ENCODE results near the gene PPP1R12C.
"Not testable (repeated sequence)": the region's sequence is repeated elsewhere in the genome, so short reads cannot be mapped to it uniquely, and the experiment has no call there.

The PPP1R12C gene

DNA sequence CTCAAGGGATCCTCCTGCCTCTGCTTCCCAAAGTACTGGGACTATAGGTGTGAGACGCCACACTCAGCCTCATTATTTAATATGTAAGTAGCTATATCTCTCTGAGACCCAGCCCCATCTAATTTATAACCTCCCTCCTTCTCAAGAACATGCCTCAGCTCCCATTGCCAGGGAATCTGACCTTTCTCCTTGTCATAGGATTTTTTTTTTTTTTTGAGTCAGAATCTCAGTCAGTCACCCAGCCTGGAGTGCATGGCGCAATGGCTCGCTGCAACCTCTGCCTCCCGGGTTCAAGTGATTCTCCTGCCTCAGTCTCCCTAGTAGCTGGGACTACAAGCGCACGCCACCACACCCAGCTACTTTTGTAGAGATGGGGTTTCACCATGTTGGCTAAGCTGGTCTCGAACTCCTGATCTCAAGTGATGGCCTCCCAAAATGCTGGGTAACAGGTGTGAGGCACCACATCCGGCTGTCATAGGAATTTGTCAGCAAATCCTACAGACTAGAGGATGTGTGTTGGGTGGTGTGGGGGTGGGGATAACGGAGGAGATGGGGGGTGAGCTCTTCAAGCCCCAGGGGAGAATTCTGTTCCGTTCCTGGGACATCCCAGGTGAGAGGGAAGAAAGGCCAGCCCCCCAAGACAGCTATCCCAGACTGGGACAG, 46.8 kb downstream of the PPP1R12C start:
- no peak for DNase-seq

DNA sequence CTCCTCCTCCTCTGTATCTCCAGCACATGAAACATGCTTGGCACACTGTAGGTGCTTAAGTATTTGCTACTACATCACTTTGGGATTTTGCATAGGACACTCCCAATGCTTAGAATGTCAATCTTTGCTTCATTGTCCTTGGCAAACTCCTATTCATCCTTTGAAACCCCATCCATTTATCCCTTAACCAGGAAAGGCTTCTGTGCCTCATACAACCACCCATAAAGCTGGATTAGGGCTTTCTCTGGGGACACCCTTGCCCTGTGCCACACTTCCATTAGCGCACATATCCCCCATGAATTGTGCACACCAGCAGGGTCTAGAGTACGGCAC, 47.6 kb downstream of the PPP1R12C start:
- DNase-seq: no peak

DNA sequence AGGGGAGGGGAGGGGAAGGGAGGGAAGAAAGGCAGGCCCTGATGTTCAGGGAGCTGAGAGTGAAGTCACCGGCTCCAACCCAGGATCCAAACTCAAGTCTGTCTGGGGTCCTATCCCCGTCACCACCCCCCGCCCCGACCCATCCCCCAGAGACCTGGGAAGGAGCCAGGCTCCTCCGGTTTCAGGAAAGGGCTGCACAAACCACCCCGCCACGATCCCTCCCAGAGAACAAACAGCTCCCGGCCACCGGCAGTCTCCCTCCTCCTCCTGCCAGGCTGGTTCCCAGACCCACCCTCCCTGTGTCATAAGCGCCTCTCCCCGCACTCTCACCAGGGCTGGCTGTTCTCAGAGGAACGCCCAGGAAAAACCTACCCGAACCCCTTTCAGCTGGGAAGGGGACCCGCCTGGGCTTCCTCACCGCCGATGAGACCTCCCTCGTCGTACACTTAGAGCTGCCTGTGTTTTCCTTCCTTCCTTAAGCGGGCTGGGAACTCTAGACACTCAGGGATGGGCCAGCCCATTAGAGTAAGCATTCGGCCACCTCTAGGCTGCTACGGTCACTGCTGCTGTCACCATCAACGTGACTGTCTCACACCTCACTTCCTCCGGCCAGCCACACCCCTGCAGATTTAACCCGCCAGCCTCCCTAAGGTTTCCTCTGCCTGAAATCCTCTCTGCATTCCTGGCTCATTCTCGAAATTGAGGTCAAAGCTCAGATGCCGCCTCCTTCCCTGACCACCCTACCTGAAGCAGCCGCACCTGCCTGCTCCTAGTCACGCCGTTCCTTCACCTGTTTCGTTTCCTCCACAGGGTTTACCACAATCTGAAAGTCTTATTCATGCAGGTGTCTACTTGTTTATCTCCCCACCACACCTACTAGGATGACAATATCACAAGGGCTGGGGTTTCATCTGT, 48.2 kb downstream of the PPP1R12C start:
- no peak for DNase-seq

DNA sequence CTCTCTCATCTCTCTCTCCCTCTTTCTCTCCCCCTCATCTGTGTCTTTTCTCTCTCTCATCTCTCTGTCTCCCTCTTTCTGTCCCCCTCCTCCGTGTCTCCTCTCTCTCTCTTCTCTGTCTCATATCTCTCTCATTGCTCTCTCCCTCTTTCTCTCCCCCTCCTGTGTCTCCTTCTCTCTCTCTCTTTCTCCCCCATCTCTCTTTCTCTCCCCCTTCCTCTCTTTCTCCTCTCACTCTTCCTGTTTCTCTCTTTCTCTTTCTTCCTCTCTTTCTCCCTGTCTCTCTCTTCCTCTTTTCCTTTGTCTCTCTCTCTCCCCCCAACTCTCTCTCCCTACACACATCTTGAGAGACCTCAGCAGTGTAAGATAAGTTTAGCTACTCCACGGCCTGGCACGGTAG, 49.6 kb downstream of the PPP1R12C start:
- DNase-seq: no peak

DNA sequence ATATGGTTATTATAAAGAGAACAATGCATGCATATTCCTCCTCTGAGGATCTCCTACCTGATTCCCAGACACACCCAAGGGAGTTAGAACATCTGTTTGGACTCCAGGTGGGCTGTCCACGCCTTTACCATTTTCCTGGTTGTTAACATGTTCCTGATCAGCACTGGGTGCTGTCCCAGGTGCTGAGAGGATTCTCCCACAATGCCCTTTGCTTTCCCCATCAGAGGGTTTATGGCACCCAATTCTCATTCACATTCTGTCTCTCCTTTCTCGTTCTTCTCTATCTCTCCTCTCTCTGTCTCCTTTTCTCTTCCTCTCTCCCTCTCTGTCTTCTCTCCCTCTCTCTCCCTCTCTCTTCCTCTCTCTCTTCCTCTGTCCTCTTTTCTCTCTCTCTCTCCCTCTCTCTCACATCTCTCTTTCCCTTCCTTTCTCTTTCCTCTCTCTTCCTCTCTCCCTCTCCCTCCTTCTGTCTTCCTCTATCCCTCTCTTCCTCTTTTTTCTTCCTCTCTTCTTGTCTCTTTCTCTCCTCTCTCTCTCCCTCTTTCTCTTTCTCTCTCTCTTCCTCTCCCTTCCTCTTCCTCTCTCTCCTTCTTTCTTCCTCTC, 51.2 kb downstream of the PPP1R12C start:
- no peak for DNase-seq

DNA sequence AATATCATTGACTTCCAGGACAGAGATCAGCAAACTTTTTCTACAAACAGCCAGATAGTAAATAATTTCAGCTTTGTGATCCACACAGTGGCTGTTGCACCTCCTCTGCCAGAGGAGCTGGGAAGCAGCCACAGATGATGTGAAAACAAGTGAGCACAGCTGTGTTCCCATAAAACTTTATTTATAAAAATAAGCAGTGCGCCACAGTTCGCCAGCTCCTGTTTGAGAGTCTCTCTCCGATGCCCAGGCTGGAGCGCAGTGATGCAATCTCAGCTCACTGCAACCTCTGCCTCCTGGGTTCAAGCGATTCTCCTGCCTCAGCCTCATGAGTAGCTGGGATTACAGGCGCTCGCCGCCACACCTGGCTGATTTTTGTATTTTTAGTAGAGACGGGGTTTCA, 51.9 kb downstream of the PPP1R12C start:
- not testable (repeated sequence) for DNase-seq

DNA sequence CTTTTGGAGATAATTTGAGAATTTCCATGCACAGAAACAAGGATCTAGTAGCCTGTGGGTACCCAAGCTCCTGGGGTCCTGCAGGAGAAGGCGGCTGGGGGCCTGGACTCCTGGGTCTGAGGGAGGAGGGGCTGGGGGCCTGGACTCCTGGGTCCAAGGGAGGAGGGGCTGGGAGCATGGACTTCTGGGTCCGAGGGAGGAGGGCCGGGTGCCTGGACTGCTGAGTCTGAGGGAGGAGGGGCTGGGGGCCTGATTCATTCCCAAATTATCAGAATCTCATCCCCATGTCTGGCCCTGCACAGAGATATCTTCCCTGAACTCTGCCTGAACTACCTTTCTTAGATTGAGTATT, 54.0 kb downstream of the PPP1R12C start:
- DNase-seq: no peak

DNA sequence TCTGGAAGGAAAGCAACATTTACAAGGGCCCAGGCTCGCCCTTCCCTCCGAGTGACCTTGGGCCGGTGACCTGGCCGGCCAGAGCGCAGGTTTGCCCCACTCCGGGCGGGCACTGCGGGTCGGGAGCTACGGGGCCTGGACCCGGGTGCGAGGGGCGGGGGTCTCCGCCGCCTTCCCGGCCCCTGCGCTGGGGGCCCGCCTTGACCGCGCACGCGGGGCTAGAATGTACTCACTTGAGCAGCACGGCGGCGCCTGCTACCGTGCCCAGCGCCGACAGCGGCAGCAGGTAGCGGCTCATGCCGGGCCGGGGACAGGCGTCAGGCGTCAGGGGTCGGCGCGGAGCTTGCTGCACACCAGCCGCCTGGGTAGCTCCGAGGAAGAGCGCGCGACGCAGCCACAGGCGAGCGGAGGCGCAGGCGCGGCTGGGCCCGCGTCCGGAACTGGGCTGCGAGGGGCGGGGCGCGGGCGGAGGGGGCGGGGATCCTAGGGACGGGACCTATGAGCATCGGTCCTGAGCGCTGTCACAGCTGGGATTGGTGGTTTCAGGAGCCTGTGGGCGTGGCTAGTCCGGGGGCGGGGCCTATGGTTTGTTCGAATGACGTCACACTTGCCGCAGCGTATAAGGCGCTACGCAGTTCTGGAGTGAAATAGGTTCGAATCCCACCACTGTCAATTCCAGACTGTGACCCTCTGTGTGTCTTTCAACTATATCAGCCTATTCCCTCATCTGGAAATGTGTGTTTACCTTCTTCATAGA, 54.5 kb downstream of the PPP1R12C start, which contains the start of gene RDH13:
TSS of gene RDH13 (minus strand) at position 414 of the 757 bp plus-strand sequence. CDS start at position 298, 116 bp downstream.
- DNase-seq: peak; percentile 99

DNA sequence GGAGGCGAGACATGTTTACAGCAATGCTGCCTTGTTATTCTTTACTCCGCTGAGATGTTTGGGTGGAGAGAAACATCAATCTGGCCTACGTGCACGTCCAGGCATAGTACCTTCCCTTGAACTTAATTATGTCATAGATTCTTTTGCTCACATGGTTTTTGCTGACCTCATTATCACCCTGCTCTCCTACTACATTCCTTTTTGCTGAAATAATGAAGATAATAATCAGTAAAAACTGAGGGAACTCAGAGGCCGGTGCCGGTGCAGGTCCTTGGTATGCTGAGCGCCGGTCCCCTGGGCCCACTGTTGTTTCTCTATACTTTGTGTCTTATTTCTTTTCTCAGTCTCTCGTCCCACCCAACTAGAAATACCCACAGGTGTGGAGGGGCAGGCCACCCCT, 57.1 kb downstream of the PPP1R12C start:
- not testable (repeated sequence) for DNase-seq

DNA sequence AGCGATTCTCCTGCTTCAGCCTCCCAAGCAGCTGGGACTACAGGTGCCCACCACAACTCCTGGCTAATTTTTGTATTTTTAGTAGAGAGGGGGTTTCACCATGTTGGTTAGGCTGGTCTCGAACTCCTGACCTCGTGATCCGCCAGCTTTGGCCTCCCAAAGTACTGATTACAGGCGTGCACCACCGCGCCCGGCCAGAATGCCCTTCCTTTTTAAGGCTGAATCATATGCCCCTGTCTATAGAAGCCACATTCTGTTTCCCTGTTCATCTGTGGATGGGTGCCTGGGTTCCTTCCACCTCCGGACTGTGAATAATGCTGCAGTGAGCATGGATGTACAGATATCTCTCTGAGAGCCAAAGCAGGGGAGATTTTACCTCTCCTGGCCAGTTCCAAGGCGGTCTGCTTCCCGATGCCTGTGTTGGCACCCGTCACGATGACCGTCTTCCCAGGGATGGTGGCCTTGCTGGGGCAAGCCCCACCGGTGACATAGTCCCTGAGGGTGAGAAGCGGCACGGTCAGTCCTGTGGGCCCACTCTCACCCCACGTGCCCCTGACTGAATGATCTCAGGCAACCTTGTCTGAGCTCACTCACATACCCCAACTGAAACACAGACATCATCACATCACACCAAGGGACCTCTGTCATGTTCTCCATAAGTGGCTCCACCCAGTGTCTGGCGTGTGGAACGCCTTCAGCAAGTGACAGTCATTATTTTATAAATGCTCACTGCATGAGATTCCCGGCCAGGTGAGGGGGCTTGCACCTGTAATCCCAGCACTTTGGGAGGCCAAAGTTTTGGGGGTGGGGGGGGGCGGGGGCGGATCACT, 58.4 kb downstream of the PPP1R12C start:
- no peak for DNase-seq

DNA sequence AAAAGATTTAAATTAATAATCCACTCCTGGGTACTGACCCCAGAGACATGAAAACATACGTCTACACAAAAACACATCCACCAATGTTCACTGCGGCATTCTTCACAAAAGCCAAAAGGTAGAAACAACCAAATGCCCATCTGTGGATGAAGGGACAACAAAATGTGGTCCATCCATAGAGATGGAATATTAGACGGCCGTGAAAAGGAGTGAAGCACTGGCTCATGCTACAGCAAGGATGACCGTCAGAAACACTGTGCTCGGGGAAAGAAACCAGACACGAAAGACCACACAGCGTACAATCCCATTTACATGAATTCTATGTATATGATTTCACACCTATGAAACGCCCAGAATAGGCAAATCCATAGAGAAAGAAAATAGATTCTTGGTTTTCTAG, 60.6 kb downstream of the PPP1R12C start:
- DNase-seq: no peak

DNA sequence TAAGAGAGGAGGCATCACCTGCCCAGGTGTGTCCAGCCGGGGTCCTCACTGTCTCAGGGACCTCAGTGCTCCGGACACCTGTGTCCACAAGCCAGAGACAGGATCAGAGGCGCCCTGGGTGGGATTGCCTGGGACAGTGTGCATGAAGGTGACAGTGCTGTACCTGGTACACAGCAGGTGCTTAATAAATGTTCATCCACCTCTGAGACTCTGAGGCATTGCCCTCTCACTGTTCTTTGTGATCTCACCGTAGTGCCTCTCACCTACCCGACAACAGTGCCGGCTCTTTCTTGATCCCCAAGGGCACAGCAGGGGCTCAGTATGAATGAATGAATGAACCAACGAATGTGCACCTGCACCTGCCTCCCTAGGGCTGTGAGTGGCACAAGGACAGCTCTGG, 63.7 kb downstream of the PPP1R12C start:
- no peak for DNase-seq

DNA sequence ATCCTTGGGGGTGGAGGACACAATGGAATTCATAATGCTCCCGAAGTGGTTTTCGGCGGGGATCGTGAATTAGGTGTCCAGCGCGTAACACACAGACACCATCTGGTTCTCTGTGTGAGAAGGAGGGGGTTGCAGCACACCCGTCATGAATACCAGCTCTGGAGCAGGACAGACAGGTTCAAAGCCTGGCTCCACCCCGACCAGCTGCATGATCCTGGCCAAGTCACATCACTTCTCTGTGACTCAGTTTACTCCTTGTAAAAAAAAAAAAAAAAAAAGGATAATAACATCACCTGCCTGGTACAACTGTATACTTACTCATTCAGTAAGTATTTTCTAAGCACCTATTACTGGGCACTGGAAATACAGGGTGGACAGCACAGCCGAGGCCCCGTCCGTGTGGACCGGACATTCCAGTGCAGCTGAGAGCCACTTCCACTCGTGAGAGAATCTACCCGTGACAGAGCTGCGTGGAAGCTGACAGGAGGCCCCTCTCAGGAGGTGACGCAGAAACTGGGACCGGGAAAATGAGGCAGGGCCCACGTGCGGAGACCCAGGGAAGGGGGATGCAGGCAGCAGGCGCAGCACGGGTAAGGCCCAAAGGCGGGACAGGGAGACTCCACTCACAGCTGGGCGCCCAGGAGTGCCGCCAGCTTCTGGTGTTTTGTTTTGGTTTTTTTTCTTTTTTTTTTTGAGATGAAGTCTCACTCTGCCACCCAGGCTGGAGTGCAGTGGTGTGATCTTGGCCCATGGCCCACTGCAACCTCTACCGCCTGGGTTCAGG, 66.5 kb downstream of the PPP1R12C start:
- DNase-seq: no peak

DNA sequence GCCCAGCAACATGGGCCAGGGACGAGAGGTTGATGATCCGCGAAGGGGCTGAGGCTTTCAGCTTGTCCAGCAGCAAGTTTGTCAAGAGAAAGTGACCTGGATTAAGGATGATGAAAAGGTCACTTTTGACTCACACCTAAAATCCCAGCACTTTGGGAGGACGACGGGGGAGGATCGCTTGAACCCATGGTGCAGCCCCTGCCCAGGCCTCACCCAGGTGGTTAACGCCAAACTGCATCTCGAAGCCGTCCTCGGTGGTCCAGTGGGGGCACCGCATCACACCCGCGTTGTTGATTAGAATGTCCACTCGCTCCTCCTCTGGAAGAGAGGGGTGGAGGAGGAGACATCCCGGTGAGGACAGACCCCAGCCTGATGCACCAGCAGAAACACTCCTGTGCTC, 69.0 kb downstream of the PPP1R12C start:
- DNase-seq: no peak

DNA sequence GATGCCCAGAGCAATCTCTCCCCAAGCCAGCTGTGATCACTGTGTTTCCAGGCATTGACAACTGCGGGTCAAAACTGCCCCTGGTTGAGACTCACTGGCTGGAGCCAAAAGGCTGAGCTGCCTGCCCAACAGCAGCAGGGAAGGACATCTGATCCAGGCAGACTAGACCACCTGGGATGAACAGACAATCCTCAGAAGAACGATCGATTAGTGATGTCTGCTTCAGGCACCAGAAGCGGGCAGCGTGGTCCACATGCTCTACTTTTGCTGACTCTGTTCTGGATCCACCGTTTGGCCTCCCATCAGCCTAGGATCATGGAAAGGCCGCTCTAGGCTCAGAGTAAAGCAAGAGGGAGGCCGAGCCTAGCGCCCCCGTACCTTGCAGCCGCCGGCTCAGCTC, 69.5 kb downstream of the PPP1R12C start:
- no peak for DNase-seq

DNA sequence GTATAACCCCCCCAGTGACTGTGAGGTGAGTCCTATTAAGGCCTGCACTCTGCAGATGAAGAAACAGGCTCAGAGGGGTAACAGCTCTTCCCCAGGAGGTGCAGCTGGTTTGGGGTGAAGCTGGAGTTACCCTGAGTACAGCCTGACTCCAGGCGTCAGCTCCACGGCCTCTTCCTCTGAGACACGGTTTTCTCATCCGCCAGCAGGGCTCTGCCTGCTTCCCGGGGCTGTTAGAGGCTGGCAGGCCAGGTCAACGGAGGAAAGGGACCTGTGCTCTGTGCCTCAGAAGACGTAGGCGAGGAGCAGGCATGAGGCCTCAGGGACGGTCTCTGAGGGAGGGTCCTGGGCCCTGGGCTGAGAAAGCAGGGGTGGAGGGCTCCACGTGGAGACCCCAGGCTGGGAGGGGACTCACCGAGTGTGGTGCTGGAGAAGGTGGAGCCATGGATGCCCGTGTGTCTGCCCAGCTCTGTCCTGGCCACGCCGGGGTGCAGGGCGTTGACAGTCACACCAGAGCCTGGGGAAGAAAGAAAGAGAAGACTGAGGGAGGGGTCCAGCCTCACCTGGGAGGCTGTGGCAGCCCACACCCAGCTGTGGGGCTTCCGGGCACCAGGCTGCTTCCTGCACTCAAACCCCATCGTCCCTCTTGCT, 70.3 kb downstream of the PPP1R12C start:
- no peak for DNase-seq

DNA sequence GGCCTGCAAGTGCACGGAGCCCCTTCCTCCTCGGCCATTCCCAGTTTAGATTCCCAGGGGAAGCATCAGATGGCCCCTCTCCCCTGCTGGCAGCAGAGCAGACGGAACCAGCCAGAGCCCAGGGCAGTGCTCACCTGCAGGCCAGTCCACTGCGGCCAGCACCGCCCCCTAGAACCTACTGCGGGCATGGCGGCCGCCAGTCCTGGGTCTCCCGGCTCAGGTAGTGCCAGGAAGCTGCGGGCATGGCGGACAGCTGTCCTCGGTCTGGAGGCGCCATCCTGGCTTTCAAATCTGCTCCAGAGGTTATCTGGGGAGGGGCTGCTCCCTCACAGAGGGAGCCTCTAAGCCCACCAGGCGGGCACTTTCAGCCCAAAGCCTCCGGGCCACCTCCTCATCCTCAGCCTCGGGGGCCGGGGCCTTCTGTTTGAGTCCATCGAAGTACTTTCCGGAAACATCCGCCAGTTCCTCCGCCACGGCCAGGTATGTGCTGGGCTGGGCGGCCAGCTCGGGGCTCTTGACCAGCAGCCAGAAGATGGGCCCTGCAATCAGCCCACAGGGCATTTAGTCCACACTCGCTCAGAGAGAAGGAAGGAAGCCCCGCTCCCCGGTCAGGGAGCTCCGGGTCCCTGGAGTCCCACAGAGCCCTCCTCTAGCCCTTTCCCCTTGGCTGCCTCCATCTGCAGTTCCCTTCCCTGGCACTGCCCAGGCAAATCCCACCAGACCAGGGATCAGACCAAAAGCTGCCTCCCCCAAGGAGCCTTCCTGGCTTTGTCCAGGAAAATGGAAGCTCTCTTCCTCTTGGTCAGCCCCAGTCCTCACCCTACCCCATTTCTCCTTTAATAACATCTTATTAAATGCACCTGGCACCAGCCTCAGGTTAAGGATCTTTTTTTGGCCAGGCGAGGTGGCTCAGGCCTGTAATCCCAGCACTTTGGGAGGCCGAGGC, 72.4 kb downstream of the PPP1R12C start:
- DNase-seq: no peak

DNA sequence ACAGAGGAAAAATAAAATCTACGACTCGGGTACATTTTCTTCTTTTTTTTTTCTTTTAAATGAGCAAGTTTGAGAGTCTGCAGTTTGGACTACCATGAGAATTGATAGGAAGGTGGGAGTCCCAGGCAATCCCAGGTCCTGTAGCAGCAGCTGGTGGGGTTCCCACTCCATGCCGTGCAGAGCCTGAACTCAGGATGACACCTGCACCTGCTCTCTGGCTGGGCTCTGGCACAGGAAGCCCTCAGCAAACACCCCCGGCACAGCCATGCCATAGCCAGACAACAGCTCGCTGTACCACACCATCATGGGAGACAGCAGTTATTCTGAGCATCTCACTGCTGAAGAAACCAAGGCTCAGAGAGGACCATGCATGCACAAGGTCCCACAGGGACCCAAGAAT, 73.2 kb downstream of the PPP1R12C start:
- no peak for DNase-seq

DNA sequence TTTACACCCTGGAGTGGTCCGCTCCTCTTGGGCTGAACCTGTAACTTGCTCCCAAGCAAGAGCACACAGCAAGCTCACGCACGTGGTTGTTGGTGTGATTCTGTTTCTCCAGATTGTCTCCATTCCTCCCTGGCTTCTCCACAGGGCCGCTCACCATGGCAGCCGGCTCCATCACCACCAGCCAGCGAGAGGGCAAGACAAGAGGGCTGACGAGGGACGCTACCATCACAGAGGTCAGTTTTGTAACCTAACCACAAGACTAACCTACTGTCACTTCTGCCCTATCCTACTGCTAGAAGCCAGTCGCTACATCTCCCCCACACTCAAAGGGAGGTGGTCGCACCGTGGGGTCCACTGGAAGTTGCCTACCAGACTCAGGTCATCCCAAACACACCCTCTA, 74.7 kb downstream of the PPP1R12C start:
- DNase-seq: no peak

DNA sequence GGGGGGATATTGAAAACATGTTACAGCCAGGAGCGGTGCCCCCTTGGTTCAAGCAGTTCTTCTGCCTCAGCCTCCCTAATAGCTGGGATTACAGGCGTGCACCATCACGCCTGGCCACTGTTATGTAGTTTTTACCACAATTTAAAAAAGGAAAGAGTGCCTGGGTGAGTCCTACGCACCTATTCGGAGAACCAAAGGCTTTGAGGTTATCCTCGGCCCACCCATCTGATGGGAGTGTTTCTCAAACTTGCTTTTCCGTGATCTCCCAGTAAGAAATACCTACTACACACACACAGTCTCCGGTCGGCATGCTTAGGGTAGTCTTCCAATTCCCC, 75.1 kb downstream of the PPP1R12C start:
- no peak for DNase-seq
